Endothelial cell of umbilical vein (primary cell): Measurements from ENCODE around the gene ZIC5. TPM values are rescaled to one million over a fixed set of nuclear protein-coding genes. Genes with fewer than 3 reads are reported as not detected.

Experiments
- BruUV-seq: library from RNA; stranded (reverse); fragments of 400-500 nt; replicated peaks from 2 replicates; lab custom pipeline; 2021; lab: Mats Ljungman, UMichigan
- CTCF ChIA-PET: fragments of 300-600, 350-600 bp; sonication (Branson Sonifier 250); formaldehyde crosslinking; loops from one replicate; lab custom pipeline; 2021; ENCODE audit warnings: antibody characterized with exemption, inconsistent platforms; lab: Charles Lee
- POLR2A ChIA-PET: fragments of 300-600, 350-600 bp; sonication (Branson Sonifier 250); formaldehyde crosslinking; loops from one replicate; lab custom pipeline; 2021; ENCODE audit warnings: antibody characterized with exemption, inconsistent platforms; lab: Charles Lee
- DNase-seq: peaks from one replicate; pipeline ENCODE4 v3.0.0-alpha.2; 2011; ENCODE audit warnings: low read depth, low spot score
- FAIRE-seq: peaks from 2 replicates; lab custom pipeline; 2011; peaks lifted over from hg19 to GRCh38; lab: Jason Lieb, UNC
- H2AFZ ChIP-seq: 2 replicates; pipeline ENCODE4 v1.6.0; 2012; ENCODE audit warnings: low read depth, low read length, control low read depth, inconsistent platforms
- H3K27ac ChIP-seq: 2 replicates; pipeline ENCODE4 v1.5.1; 2011; ENCODE audit warnings: low read depth, mild to moderate bottlenecking, control low read depth, low read length, moderate library complexity; ENCODE audit not compliant: insufficient read depth
- H3K27me3 ChIP-seq, 2 experiments: 2 replicates each; pipeline versions ENCODE4 v1.6.0 to v1.6.1; 2011; ENCODE audit warnings: low read length in 2 of 2, mixed read lengths in 1 of 2; ENCODE audit not compliant: control insufficient read depth in 2 of 2, insufficient read depth in 2 of 2
- H3K36me3 ChIP-seq, 2 experiments: 2 replicates in 1 of 2; 3 replicates in 1 of 2; pipeline ENCODE4 v1.5.1; 2011; ENCODE audit warnings: low read length in 2 of 2, mild to moderate bottlenecking in 1 of 2, moderate library complexity in 1 of 2; ENCODE audit not compliant: control insufficient read depth in 2 of 2, insufficient read depth in 2 of 2; ENCODE audit errors: extremely low read depth in 1 of 2
- H3K4me1 ChIP-seq: 3 replicates; pipeline ENCODE4 v1.5.1; 2011; ENCODE audit warnings: mild to moderate bottlenecking, low read length; ENCODE audit not compliant: control insufficient read depth, insufficient read depth; ENCODE audit errors: extremely low read depth
- H3K4me2 ChIP-seq: 2 replicates; pipeline ENCODE4 v1.6.1; 2011; ENCODE audit warnings: low read length, control low read depth, mixed read lengths; ENCODE audit not compliant: insufficient read depth
- H3K4me3 ChIP-seq, 3 experiments: fragments of 200-600 bp in 1 of 3; sonication (generic), shearing (Covaris generic) in 1 of 3; replicated peaks in 1 of 3; 2 replicates each; pipeline ENCODE4 v1.5.1; 2011 to 2016; ENCODE audit warnings: control low read depth in 3 of 3, low read length in 3 of 3, mild to moderate bottlenecking in 2 of 3, inconsistent platforms in 1 of 3, low read depth in 1 of 3, moderate library complexity in 1 of 3; ENCODE audit not compliant: insufficient read depth in 1 of 3
- H3K79me2 ChIP-seq: 2 replicates; pipeline ENCODE4 v1.6.0; 2012; ENCODE audit warnings: low read length, inconsistent platforms; ENCODE audit not compliant: control insufficient read depth, insufficient read depth
- H3K9ac ChIP-seq: replicated peaks from 2 replicates; pipeline ENCODE3; 2011; ENCODE audit warnings: low read length, control low read depth; ENCODE audit not compliant: insufficient read depth; ENCODE audit errors: extremely low read depth
- H3K9me1 ChIP-seq: replicated peaks from 3 replicates; pipeline ENCODE4 v1.6.0; 2011; ENCODE audit warnings: mild to moderate bottlenecking, low read length; ENCODE audit not compliant: control insufficient read depth, insufficient read depth; ENCODE audit errors: extremely low read depth
- H3K9me3 ChIP-seq: replicated peaks from 2 replicates; pipeline ENCODE4 v1.5.1; 2012; ENCODE audit warnings: low read length, inconsistent platforms; ENCODE audit not compliant: control insufficient read depth, insufficient read depth
- H4K20me1 ChIP-seq: replicated peaks from 2 replicates; pipeline ENCODE3; 2011; ENCODE audit warnings: mild to moderate bottlenecking, low read length; ENCODE audit not compliant: control insufficient read depth, insufficient read depth; ENCODE audit errors: extremely low read depth
- EZH2 ChIP-seq: IDR thresholded peaks from 2 replicates; pipeline ENCODE4 v1.6.1; 2012; ENCODE audit warnings: borderline replicate concordance, low read depth, mild to moderate bottlenecking, moderate library complexity, low read length, inconsistent platforms; ENCODE audit not compliant: severe bottlenecking
- GATA2 ChIP-seq: IDR thresholded peaks from 2 replicates; pipeline ENCODE4 v1.7.0; 2011; ENCODE audit warnings: low read depth, mild to moderate bottlenecking, moderate library complexity, mixed read lengths, low read length; ENCODE audit not compliant: insufficient read length, insufficient read depth
- JUN ChIP-seq: IDR thresholded peaks from 2 replicates; pipeline ENCODE4 v1.6.1; 2011; ENCODE audit warnings: borderline replicate concordance, low read depth; ENCODE audit not compliant: insufficient read length, insufficient read depth
- MYC ChIP-seq: IDR thresholded peaks from one replicate; pipeline ENCODE4 v1.6.1; 2011; ENCODE audit warnings: mild to moderate bottlenecking, low read depth, low read length
- POLR2AphosphoS5 ChIP-seq: IDR thresholded peaks from 2 replicates; pipeline ENCODE4 v1.6.1; 2012; ENCODE audit warnings: low read depth, mild to moderate bottlenecking, control low read depth, low read length, moderate library complexity; ENCODE audit not compliant: insufficient read depth
- dilution Hi-C: fragments of 300-500 bp; cut with MboI; formaldehyde crosslinking; loops from one replicate; pipeline ENCODE4 v1.15.0; 2019; ENCODE audit warnings: low sequenced_read_pairs; ENCODE audit not compliant: extremely low pct_ligation_motif_present
- intact Hi-C: fragments of 100-400 bp; cut with micrococcal nuclease; formaldehyde crosslinking; loops from one replicate; pipeline ENCODE4 v1.10.0; 2022
- polyA plus RNA-seq, 4 experiments: library from polyadenylated mRNA; depleted of rRNA in 3 of 4; stranded (reverse) in 3 of 4; unstranded in 1 of 4; fragments of >200 nt; gene quantifications; 2 replicates each; pipeline versions ENCODE4 v1.2.1 to v1.2.3, GENCODE V29; 2011 to 2012; ENCODE audit warnings: missing spikeins in 1 of 4
- total RNA-seq: library from RNA; stranded (reverse); gene quantifications from 2 replicates; pipeline ENCODE4 v1.2.3, GENCODE V29; 2021
- TF ChIP-seq, protein P1 (sequence below): IDR thresholded peaks from 2 replicates; pipeline ENCODE4 v1.6.1; 2011; ENCODE audit not compliant: insufficient read depth, insufficient read length
- TF ChIP-seq, protein P2 (sequence below), 2 donors: IDR thresholded peaks; 1 replicate in 1 of 2; 2 replicates in 1 of 2; pipeline ENCODE4 v1.5.1; 2011; ENCODE audit warnings: low read length in 2 of 2, mild to moderate bottlenecking in 2 of 2, moderate library complexity in 2 of 2, control low read depth in 1 of 2, inconsistent platforms in 1 of 2, low read depth in 1 of 2; ENCODE audit not compliant: insufficient read depth in 1 of 2; ENCODE audit errors: extremely low read depth in 1 of 2

The ZIC5 gene
- total and polyA plus RNA-seq, 2 donors (not counting 3 experiments of a cell fraction or from before 2014, with no cell fraction given) = not detected

DNA sequence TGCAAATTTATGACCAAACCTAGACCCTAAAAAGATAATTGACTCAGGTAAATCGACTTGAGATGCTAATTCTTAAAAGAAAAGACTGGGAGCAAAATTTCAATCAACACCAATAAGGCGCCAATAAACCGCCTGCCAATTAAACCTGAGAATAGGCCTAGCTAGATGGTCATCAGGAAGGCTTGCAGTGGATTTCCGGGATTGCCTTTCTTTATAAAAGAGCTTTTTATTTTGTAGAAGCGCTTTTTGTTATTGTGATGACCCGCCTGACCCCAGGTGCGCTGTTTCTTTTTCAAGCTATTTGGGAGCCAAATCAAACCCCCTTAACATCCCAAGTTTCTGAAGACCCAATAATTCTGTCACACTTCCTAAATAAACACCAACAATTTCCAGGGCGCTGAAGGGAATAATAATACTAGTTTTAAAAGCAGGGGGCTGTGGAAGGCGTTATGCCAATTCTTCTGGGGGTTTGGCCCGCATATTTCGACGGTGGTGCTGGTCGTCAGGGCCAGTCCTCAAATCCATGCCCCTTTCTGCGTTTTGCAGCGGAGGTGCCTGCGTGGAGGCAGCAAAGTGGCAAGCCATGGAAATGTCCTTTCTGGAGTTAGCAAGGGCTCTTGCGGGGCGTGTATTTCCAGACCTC, 2.9 kb upstream of the ZIC5 start:
- ChIA-PET POLR2A (no interaction called here), CTCF (interaction anchor here (0.6 to 2.9 kb wide), 3 partner anchors 10 to 261 kb away, joined by 3 to 14 read pairs (median 5); no protein-coding TSS in a partner anchor)
- TF ChIP-seq MYC = no peak
- TF ChIP-seq JUN = no peak
- TF ChIP-seq, protein P1, sequence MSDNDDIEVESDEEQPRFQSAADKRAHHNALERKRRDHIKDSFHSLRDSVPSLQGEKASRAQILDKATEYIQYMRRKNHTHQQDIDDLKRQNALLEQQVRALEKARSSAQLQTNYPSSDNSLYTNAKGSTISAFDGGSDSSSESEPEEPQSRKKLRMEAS = no peak
- TF ChIP-seq, protein P2, sequence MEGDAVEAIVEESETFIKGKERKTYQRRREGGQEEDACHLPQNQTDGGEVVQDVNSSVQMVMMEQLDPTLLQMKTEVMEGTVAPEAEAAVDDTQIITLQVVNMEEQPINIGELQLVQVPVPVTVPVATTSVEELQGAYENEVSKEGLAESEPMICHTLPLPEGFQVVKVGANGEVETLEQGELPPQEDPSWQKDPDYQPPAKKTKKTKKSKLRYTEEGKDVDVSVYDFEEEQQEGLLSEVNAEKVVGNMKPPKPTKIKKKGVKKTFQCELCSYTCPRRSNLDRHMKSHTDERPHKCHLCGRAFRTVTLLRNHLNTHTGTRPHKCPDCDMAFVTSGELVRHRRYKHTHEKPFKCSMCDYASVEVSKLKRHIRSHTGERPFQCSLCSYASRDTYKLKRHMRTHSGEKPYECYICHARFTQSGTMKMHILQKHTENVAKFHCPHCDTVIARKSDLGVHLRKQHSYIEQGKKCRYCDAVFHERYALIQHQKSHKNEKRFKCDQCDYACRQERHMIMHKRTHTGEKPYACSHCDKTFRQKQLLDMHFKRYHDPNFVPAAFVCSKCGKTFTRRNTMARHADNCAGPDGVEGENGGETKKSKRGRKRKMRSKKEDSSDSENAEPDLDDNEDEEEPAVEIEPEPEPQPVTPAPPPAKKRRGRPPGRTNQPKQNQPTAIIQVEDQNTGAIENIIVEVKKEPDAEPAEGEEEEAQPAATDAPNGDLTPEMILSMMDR (IDR thresholded peaks at IDR 0.05; ENCODE audit: extremely low read depth in 1 of 2, insufficient read depth in 1 of 2, low read depth in 1 of 2, low read length in 2 of 2) = no peak
- no peak for TF ChIP-seq GATA2
- peak; percentile 78 for TF ChIP-seq EZH2
- no peak for TF ChIP-seq POLR2AphosphoS5
- no peaks in the 10 kb centered on the region for H3K9me1 ChIP-seq
- intact Hi-C loops = loop anchor here (1.0 to 10.0 kb wide), 2 partner anchors 9 to 700 kb away; partner anchors contain the start of gene TMTC4
- peaks cover 85 to 96% of the 10 kb centered on the region in 2 experiments for H3K27me3 ChIP-seq
- no peaks in the 10 kb centered on the region for H3K36me3 ChIP-seq
- no peak overlapping the region for H3K4me3 ChIP-seq
- no peaks in the 10 kb centered on the region for H3K79me2 ChIP-seq
- dilution Hi-C loops = no loop called here
- no peaks in the 10 kb centered on the region for H3K4me1 ChIP-seq
- no peak for DNase-seq
- H2AFZ ChIP-seq = no peak overlapping the region
- H3K9ac ChIP-seq = no peak overlapping the region
- H4K20me1 ChIP-seq = peaks cover 3% of the 10 kb centered on the region
- H3K4me2 ChIP-seq = no peak overlapping the region
- no TSS peak for BruUV-seq
- no peaks in the 10 kb centered on the region for H3K9me3 ChIP-seq
- FAIRE-seq = no peak
- H3K27ac ChIP-seq = no peak overlapping the region
